Vagina (tissue), 2 donors: ENCODE measurements around the gene TPP2.

Source experiments
- CTCF ChIP-seq, 3 experiments: fragments of 450-650 bp in 2 of 3; fragments of 200-600 bp in 1 of 3; sonication (generic) in 1 of 3; IDR thresholded peaks; one replicate each; pipeline ENCODE4 v1.5.1; 2017 to 2019; ENCODE audit warnings: antibody characterized with exemption in 3 of 3, mild to moderate bottlenecking in 2 of 3, moderate library complexity in 2 of 3
- POLR2A ChIP-seq, 2 donors: fragments of 450-650 bp; IDR thresholded peaks; one replicate each; pipeline ENCODE4 v1.6.1; 2017; ENCODE audit warnings: antibody characterized with exemption in 2 of 2, mild to moderate bottlenecking in 2 of 2, moderate library complexity in 2 of 2
- POLR2AphosphoS5 ChIP-seq, 2 donors: sonication (generic); formaldehyde crosslinking; IDR thresholded peaks; one replicate each; pipeline ENCODE4 v1.9.0; 2017; ENCODE audit warnings: antibody characterized with exemption in 2 of 2, mild to moderate bottlenecking in 2 of 2, low read depth in 1 of 2; ENCODE audit not compliant: insufficient read depth in 1 of 2

GRCh38 chr13:102567857-102568256, 28.9 kb upstream of the TPP2 start:
- TF ChIP-seq POLR2A (IDR thresholded peaks at IDR 0.05), result no peak
- TF ChIP-seq CTCF (IDR thresholded peaks at IDR 0.05), result no peak
- TF ChIP-seq POLR2AphosphoS5 (IDR thresholded peaks at IDR 0.05; ENCODE audit: insufficient read depth in 1 of 2, low read depth in 1 of 2), result no peak
